ENCODE data around the gene TMEM236. TPM values are rescaled to one million over a fixed set of nuclear protein-coding genes. Genes with fewer than 3 reads are reported as not detected.

TMEM236 gene
- polyA plus RNA-seq, 1 of the 3 experiments (the other 2 are of a cell fraction) = 0.02 TPM

GRCh38 chr10:17817316-17817715 is 65.3 kb downstream of the TMEM236 start:
- CTCF ChIA-PET = no interaction called here
- 93% methylated on average over 1 of the region's 1 CpG for WGBS (ENCODE audit: low lambda C conversion rate)

GRCh38 chr10:17817790-17818189 is 65.8 kb downstream of the TMEM236 start:
- no peaks in the 10 kb centered on the region for H3K27me3 ChIP-seq (ENCODE audit: insufficient read depth)
- H3F3A ChIP-seq (replicated peaks; ENCODE audit: insufficient read depth) = no peaks in the 10 kb centered on the region
- H3K79me2 ChIP-seq (ENCODE audit: insufficient read depth) = no peaks in the 10 kb centered on the region
- WGBS (ENCODE audit: low lambda C conversion rate) = 68% methylated on average over 3 of the region's 3 CpGs
- ChIA-PET CTCF (no interaction called here), POLR2A (no interaction called here)
- H3K4me2 ChIP-seq = no peak overlapping the region
- DNase-seq = no peak
- no peak overlapping the region for H2AFZ ChIP-seq (ENCODE audit: low read depth)
- no peaks in the 10 kb centered on the region for H3K9me2 ChIP-seq
- H3K36me3 ChIP-seq (replicated peaks in 1 of 2; ENCODE audit: control insufficient read depth in 1 of 2, insufficient read depth in 2 of 2, low read length in 1 of 2) = no peaks in the 10 kb centered on the region
- no peaks in the 10 kb centered on the region for H3K9me3 ChIP-seq
- no peak overlapping the region for H3K4me3 ChIP-seq (ENCODE audit: low read depth in 2 of 2, low read length in 1 of 2)
- no peak overlapping the region for H3K9ac ChIP-seq
- no peaks in the 10 kb centered on the region for H4K20me1 ChIP-seq (ENCODE audit: insufficient read depth)
- no peak overlapping the region for H3K27ac ChIP-seq (ENCODE audit: low read depth in 2 of 2, low read length in 1 of 2)
- no peaks in the 10 kb centered on the region for H3K4me1 ChIP-seq (ENCODE audit: control insufficient read depth in 1 of 2, insufficient read depth in 2 of 2, low read depth in 1 of 2, low read length in 1 of 2)
- TF ChIP-seq TEAD4 (IDR thresholded peaks at IDR 0.05; ENCODE audit: borderline replicate concordance, insufficient read depth) (no peak), USF1 (IDR thresholded peaks at IDR 0.05; ENCODE audit: borderline replicate concordance, low read depth) (no peak), ZBTB33 (IDR thresholded peaks at IDR 0.05; ENCODE audit: borderline replicate concordance, low read depth) (no peak), NRF1 (IDR thresholded peaks at IDR 0.05; ENCODE audit: low read depth, low read length) (no peak), CHD2 (IDR thresholded peaks at IDR 0.05; ENCODE audit: low read length, partially characterized antibody) (no peak), MXI1 (IDR thresholded peaks at IDR 0.05; ENCODE audit: low read depth, low read length) (no peak), PBX3 (IDR thresholded peaks at IDR 0.05) (no peak)

More at GRCh38 chr10:17817316-17817715, 65.3 kb downstream of the TMEM236 start:
- Histone ChIP-seq H2AFZ (ENCODE audit: low read depth) (no peak overlapping the region), H3K36me3 (replicated peaks in 1 of 2; ENCODE audit: control insufficient read depth in 1 of 2, insufficient read depth in 2 of 2, low read length in 1 of 2) (no peaks in the 10 kb centered on the region), H3K9ac (no peak overlapping the region), H3K4me2 (no peak overlapping the region), H3K9me2 (no peaks in the 10 kb centered on the region), H3K27ac (ENCODE audit: low read depth in 2 of 2, low read length in 1 of 2) (no peak overlapping the region), H3F3A (replicated peaks; ENCODE audit: insufficient read depth) (no peaks in the 10 kb centered on the region), H4K20me1 (ENCODE audit: insufficient read depth) (no peaks in the 10 kb centered on the region), H3K4me1 (ENCODE audit: control insufficient read depth in 1 of 2, insufficient read depth in 2 of 2, low read depth in 1 of 2, low read length in 1 of 2) (no peaks in the 10 kb centered on the region), H3K79me2 (ENCODE audit: insufficient read depth) (no peaks in the 10 kb centered on the region), H3K4me3 (ENCODE audit: low read depth in 2 of 2, low read length in 1 of 2) (no peak overlapping the region), H3K9me3 (no peaks in the 10 kb centered on the region), H3K27me3 (ENCODE audit: insufficient read depth) (no peaks in the 10 kb centered on the region)
- no peak for DNase-seq
- no peak for TF ChIP-seq CHD2 (IDR thresholded peaks at IDR 0.05; ENCODE audit: low read length, partially characterized antibody)
- no peak for TF ChIP-seq FOXJ3 (CRISPR knock-in tag; IDR thresholded peaks at IDR 0.05)
- no peak for TF ChIP-seq FOSL2 (IDR thresholded peaks at IDR 0.05; ENCODE audit: borderline replicate concordance, low read depth)
- no peak for TF ChIP-seq REST (IDR thresholded peaks at IDR 0.05; ENCODE audit: low read depth, low read length)
- TF ChIP-seq SMC3 (IDR thresholded peaks at IDR 0.05; ENCODE audit: low read depth, low read length) = no peak
- no peak for TF ChIP-seq USF2 (IDR thresholded peaks at IDR 0.05; ENCODE audit: borderline replicate concordance, low read depth, low read length)
- TF ChIP-seq RXRA (IDR thresholded peaks at IDR 0.05; ENCODE audit: borderline replicate concordance, low read depth) = no peak
- no peak for TF ChIP-seq NFIC (IDR thresholded peaks at IDR 0.05; ENCODE audit: borderline replicate concordance)
- no peak for TF ChIP-seq GATA2 (CRISPR knock-in tag; IDR thresholded peaks at IDR 0.05)
- no peak for TF ChIP-seq YY1 (IDR thresholded peaks at IDR 0.05; ENCODE audit: low read depth)
- TF ChIP-seq SIN3A (IDR thresholded peaks at IDR 0.05; ENCODE audit: borderline replicate concordance, low read depth, low read length) = no peak
- TF ChIP-seq TCF12 (IDR thresholded peaks at IDR 0.05) = no peak
- no peak for TF ChIP-seq RFX5 (IDR thresholded peaks at IDR 0.05; ENCODE audit: low read length)
- POLR2A ChIA-PET = no interaction called here

Data from SK-N-SH (cell line).